Measurements from ENCODE around the gene OTOP2. TPM values are rescaled to one million over a fixed set of nuclear protein-coding genes. Genes with fewer than 3 reads are reported as not detected.

Gene OTOP2
- total RNA-seq, 2 experiments from 2014 or later: not detected

- Histone ChIP-seq H3K9me2 (ENCODE audit: insufficient read depth, low read length) (no peaks in the 10 kb centered on the region), H3K4me2 (ENCODE audit: low read length) (no peak overlapping the region), H2AFZ (ENCODE audit: low read length) (no peak overlapping the region), H3K79me2 (ENCODE audit: insufficient read depth, low read depth, low read length) (no peaks in the 10 kb centered on the region), H4K20me1 (ENCODE audit: insufficient read depth, low read length) (no peaks in the 10 kb centered on the region), H3K36me3 (ENCODE audit: insufficient read depth, low read length) (no peaks in the 10 kb centered on the region), H3K9me3 (ENCODE audit: low read length) (no peaks in the 10 kb centered on the region), H3K4me3 (ENCODE audit: low read depth, low read length, poor library complexity, severe bottlenecking) (no peak overlapping the region), H3K4me1 (ENCODE audit: insufficient read depth, low read length, poor library complexity, severe bottlenecking) (peaks cover 10% of the 10 kb centered on the region), H3K27ac (ENCODE audit: low read depth, low read length, poor library complexity, severe bottlenecking) (no peak overlapping the region)
- DNase-seq (ENCODE audit: low spot score): no peak
- intact Hi-C loops (cut with micrococcal nuclease; ENCODE audit: unreplicated experiment): no loop called here
- TF ChIP-seq EZH2phosphoT487 (IDR thresholded peaks at IDR 0.05; ENCODE audit: borderline replicate concordance, low read depth, low read length) (no peak), CTCF (conservative IDR thresholded peaks at IDR 0.05; ENCODE audit: low read length) (no peak)
- ChIA-PET POLR2A (interaction anchor here (0.6 kb wide), 1 partner anchor 96 kb away, joined by 3 read pairs; no protein-coding TSS in a partner anchor), CTCF (ENCODE audit: unreplicated experiment) (interaction anchor here (0.6 to 0.8 kb wide), 3 partner anchors 13 to 647 kb away, joined by 3 to 5 read pairs (median 3); no protein-coding TSS in a partner anchor)
- no TSS peak for BruUV-seq (replicated peaks)
Measured at GRCh38 chr17:74877592-74878548, 46.2 kb upstream of the OTOP2 start.

GRCh38 chr17:74878658-74879057 is 45.4 kb upstream of the OTOP2 start:
- ChIA-PET CTCF (ENCODE audit: unreplicated experiment) (interaction anchor here (0.8 kb wide), 1 partner anchor 14 kb away, joined by 3 read pairs; no protein-coding TSS in a partner anchor), POLR2A (no interaction called here)
- no peak for DNase-seq (ENCODE audit: low spot score)
- Histone ChIP-seq H3K4me2 (ENCODE audit: low read length) (no peak overlapping the region), H3K9me3 (ENCODE audit: low read length) (no peaks in the 10 kb centered on the region), H3K4me3 (ENCODE audit: low read depth, low read length, poor library complexity, severe bottlenecking) (no peak overlapping the region), H3K9me2 (ENCODE audit: insufficient read depth, low read length) (no peaks in the 10 kb centered on the region), H3K4me1 (ENCODE audit: insufficient read depth, low read length, poor library complexity, severe bottlenecking) (peaks cover 10% of the 10 kb centered on the region), H3K79me2 (ENCODE audit: insufficient read depth, low read depth, low read length) (no peaks in the 10 kb centered on the region), H3K36me3 (ENCODE audit: insufficient read depth, low read length) (no peaks in the 10 kb centered on the region), H4K20me1 (ENCODE audit: insufficient read depth, low read length) (no peaks in the 10 kb centered on the region), H3K27ac (ENCODE audit: low read depth, low read length, poor library complexity, severe bottlenecking) (no peak overlapping the region), H2AFZ (ENCODE audit: low read length) (no peak overlapping the region)
- BruUV-seq (replicated peaks): no TSS peak
- intact Hi-C loops (cut with micrococcal nuclease; ENCODE audit: unreplicated experiment): no loop called here
- TF ChIP-seq EZH2phosphoT487 (IDR thresholded peaks at IDR 0.05; ENCODE audit: borderline replicate concordance, low read depth, low read length) (no peak), CTCF (conservative IDR thresholded peaks at IDR 0.05; ENCODE audit: low read length) (no peak)

- Histone ChIP-seq H3K9me2 (ENCODE audit: insufficient read depth, low read length) (no peaks in the 10 kb centered on the region), H3K4me3 (ENCODE audit: low read depth, low read length, poor library complexity, severe bottlenecking) (no peak overlapping the region), H3K9me3 (ENCODE audit: low read length) (no peaks in the 10 kb centered on the region), H2AFZ (ENCODE audit: low read length) (no peak overlapping the region), H3K36me3 (ENCODE audit: insufficient read depth, low read length) (no peaks in the 10 kb centered on the region), H3K27ac (ENCODE audit: low read depth, low read length, poor library complexity, severe bottlenecking) (no peak overlapping the region), H3K4me2 (ENCODE audit: low read length) (no peak overlapping the region), H4K20me1 (ENCODE audit: insufficient read depth, low read length) (no peaks in the 10 kb centered on the region), H3K4me1 (ENCODE audit: insufficient read depth, low read length, poor library complexity, severe bottlenecking) (peaks cover 5% of the 10 kb centered on the region), H3K79me2 (ENCODE audit: insufficient read depth, low read depth, low read length) (no peaks in the 10 kb centered on the region)
- ChIA-PET CTCF (ENCODE audit: unreplicated experiment) (no interaction called here), POLR2A (no interaction called here)
- intact Hi-C loops (cut with micrococcal nuclease; ENCODE audit: unreplicated experiment): no loop called here
- BruUV-seq (replicated peaks): no TSS peak
- TF ChIP-seq EZH2phosphoT487 (IDR thresholded peaks at IDR 0.05; ENCODE audit: borderline replicate concordance, low read depth, low read length) (no peak), CTCF (conservative IDR thresholded peaks at IDR 0.05; ENCODE audit: low read length) (no peak)
- DNase-seq (ENCODE audit: low spot score): no peak
Measured at GRCh38 chr17:74879308-74879707, 44.8 kb upstream of the OTOP2 start.
